Activated B cell treated with CpG ODN at 0.5 μM for 24 hours (primary cell): Measurements from ENCODE around the gene WDPCP. TPM values are rescaled to one million over a fixed set of nuclear protein-coding genes. Genes with fewer than 3 reads are reported as not detected.

ENCODE experiments used
- ATAC-seq: fragments of 200-7000 bp; cut with Tn5 transposase; one replicate; pipeline ENCODE4 v1.10.0; 2021; ENCODE audit warnings: low read depth, mild to moderate bottlenecking, moderate library complexity
- CTCF ChIA-PET: fragments of 350-600 bp; sonication (Branson Sonifier 250); formaldehyde crosslinking; loops from one replicate; lab custom pipeline; 2021; ENCODE audit warnings: antibody characterized with exemption; lab: Charles Lee
- POLR2A ChIA-PET: fragments of 350-600 bp; sonication (Branson Sonifier 250); formaldehyde crosslinking; loops from one replicate; lab custom pipeline; 2021; ENCODE audit warnings: antibody characterized with exemption; lab: Charles Lee
- DNase-seq: peaks from one replicate; pipeline ENCODE4 v3.0.0; 2022
- H3K27ac Mint-ChIP-seq: one replicate; pipeline ENCODE4 v1.8.0; 2020; ENCODE audit warnings: mixed read lengths
- H3K27me3 Mint-ChIP-seq: one replicate; pipeline ENCODE4 v1.8.0; 2021; ENCODE audit warnings: mixed read lengths
- H3K36me3 Mint-ChIP-seq: one replicate; pipeline ENCODE4 v1.8.0; 2021; ENCODE audit warnings: low read depth, mixed read lengths
- H3K4me1 Mint-ChIP-seq: one replicate; pipeline ENCODE4 v1.8.0; 2021; ENCODE audit warnings: mixed read lengths
- H3K4me3 Mint-ChIP-seq: one replicate; pipeline ENCODE4 v1.8.0; 2020; ENCODE audit warnings: mild to moderate bottlenecking, mixed read lengths
- H3K9me3 Mint-ChIP-seq: one replicate; pipeline ENCODE4 v1.8.0; 2020; ENCODE audit warnings: mixed read lengths
- intact Hi-C: fragments of 100-400 bp; cut with micrococcal nuclease; formaldehyde crosslinking; loops from one replicate; pipeline ENCODE4 v1.15.1; 2024
- total RNA-seq: library from RNA; stranded (reverse); gene quantifications from 2 replicates; pipeline ENCODE4 v1.2.3, GENCODE V29; 2022
- TF ChIP-seq, protein P1 (sequence below): fragments of 200-600 bp; IDR thresholded peaks from one replicate; pipeline ENCODE4 v1.8.0; 2022; ENCODE audit warnings: antibody characterized with exemption, mild to moderate bottlenecking

Gene WDPCP, protein sequence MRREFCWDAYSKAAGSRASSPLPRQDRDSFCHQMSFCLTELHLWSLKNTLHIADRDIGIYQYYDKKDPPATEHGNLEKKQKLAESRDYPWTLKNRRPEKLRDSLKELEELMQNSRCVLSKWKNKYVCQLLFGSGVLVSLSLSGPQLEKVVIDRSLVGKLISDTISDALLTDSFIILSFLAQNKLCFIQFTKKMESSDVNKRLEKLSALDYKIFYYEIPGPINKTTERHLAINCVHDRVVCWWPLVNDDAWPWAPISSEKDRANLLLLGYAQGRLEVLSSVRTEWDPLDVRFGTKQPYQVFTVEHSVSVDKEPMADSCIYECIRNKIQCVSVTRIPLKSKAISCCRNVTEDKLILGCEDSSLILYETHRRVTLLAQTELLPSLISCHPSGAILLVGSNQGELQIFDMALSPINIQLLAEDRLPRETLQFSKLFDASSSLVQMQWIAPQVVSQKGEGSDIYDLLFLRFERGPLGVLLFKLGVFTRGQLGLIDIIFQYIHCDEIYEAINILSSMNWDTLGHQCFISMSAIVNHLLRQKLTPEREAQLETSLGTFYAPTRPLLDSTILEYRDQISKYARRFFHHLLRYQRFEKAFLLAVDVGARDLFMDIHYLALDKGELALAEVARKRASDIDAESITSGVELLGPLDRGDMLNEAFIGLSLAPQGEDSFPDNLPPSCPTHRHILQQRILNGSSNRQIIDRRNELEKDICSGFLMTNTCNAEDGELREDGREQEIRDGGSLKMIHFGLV
- total RNA-seq: 10.0 and 12.9 TPM in 2 replicates

DNA sequence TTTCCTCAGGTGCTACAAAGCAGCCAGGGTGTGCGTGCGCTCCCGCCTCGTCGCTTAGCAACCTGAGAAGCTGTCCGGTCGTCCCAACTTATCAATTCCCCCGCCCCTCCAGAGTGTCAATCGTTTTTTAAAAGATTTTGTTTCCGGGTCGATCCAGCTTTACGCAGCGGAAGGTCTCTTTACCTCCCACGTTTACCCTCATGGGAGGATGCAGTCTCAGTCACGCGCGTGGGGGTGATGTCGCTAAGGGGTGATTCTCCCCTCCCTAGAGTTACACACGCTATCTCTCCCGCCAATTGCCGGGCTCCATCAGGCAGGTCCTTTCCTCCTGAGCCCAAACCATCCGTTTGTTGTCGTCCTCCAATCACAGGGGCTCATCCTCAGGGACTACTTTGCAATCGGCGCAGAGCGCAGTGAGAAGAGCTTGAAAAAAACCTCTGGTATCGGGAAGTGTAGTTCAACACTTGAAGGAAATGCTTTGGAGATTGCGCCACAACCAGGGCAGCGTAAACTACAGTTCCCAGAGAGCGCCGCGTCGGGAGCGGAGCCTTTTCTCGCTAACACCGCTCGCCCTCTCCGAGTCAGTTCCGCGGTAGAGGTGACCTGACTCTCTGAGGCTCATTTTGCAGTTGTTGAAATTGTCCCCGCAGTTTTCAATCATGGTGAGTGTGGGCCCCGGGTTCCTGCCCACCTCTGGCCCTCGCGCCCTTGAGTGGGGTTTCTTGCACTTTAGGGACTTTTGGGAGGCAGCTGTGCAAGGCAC, at the start of gene WDPCP, which contains the start of gene MDH1:
TSS of gene WDPCP (minus strand) at position 93 of the 763 bp plus-strand sequence. CDS start 206 bp downstream, outside the sequence.
TSS of gene MDH1 (plus strand) at position 579 of the 763 bp plus-strand sequence. CDS start at position 660, 81 bp downstream.
- TF ChIP-seq, protein P1, sequence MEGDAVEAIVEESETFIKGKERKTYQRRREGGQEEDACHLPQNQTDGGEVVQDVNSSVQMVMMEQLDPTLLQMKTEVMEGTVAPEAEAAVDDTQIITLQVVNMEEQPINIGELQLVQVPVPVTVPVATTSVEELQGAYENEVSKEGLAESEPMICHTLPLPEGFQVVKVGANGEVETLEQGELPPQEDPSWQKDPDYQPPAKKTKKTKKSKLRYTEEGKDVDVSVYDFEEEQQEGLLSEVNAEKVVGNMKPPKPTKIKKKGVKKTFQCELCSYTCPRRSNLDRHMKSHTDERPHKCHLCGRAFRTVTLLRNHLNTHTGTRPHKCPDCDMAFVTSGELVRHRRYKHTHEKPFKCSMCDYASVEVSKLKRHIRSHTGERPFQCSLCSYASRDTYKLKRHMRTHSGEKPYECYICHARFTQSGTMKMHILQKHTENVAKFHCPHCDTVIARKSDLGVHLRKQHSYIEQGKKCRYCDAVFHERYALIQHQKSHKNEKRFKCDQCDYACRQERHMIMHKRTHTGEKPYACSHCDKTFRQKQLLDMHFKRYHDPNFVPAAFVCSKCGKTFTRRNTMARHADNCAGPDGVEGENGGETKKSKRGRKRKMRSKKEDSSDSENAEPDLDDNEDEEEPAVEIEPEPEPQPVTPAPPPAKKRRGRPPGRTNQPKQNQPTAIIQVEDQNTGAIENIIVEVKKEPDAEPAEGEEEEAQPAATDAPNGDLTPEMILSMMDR: no peak
- POLR2A ChIA-PET: interaction anchor here (0.8 to 2.3 kb wide), 10 partner anchors 8 to 1846 kb away, joined by 3 to 39 read pairs (median 6); partner anchors contain the start of genes ACTR2, EHBP1, RAB1A and UGP2
- peaks cover 47% of the 10 kb centered on the region for H3K4me1 Mint-ChIP-seq

GRCh38 chr2:63632382-63632781, 44.1 kb upstream of the WDPCP start:
- H3K27me3 Mint-ChIP-seq: peaks cover 2% of the 10 kb centered on the region
- ChIA-PET POLR2A (no interaction called here), CTCF (no interaction called here)
- DNase-seq (no peak), ATAC-seq (no peak)
- H3K4me3 Mint-ChIP-seq: no peak overlapping the region
- no peaks in the 10 kb centered on the region for H3K36me3 Mint-ChIP-seq
- intact Hi-C loops: no loop called here
- TF ChIP-seq, protein P1: no peak
- H3K27ac Mint-ChIP-seq: no peak overlapping the region
- no peaks in the 10 kb centered on the region for H3K4me1 Mint-ChIP-seq
- peaks cover 22% of the 10 kb centered on the region for H3K9me3 Mint-ChIP-seq

More for the DNA sequence above, at the start of gene WDPCP, which contains the start of gene MDH1:
- intact Hi-C loops: loop anchor here (1.0 to 10.0 kb wide), 14 partner anchors 253 to 1844 kb away; partner anchors contain the start of genes ACTR2, AFTPH, B3GNT2 and CCT4
- CTCF ChIA-PET: interaction anchor here (0.6 kb wide), 1 partner anchor 272 kb away, joined by 4 read pairs; no protein-coding TSS in a partner anchor
- Mint-ChIP-seq H3K9me3 (no peaks in the 10 kb centered on the region), H3K27ac (peak within 1 kb of the TSS; percentile 97), H3K4me3 (peak within 1 kb of the TSS; percentile 97), H3K27me3 (no peaks in the 10 kb centered on the region), H3K36me3 (peaks cover 24% of the 10 kb centered on the region)
- ATAC-seq (peak; percentile 86), DNase-seq (peak; percentile 80)

GRCh38 chr2:63631501-63631900, 43.2 kb upstream of the WDPCP start:
- POLR2A ChIA-PET: no interaction called here
- Mint-ChIP-seq H3K9me3 (peaks cover 22% of the 10 kb centered on the region), H3K27me3 (peaks cover 6% of the 10 kb centered on the region)

GRCh38 chr2:63628403-63628942, 40.2 kb upstream of the WDPCP start:
- Mint-ChIP-seq H3K4me1 (peaks cover 2% of the 10 kb centered on the region), H3K4me3 (no peak overlapping the region), H3K27me3 (peaks cover 7% of the 10 kb centered on the region), H3K9me3 (peaks cover 18% of the 10 kb centered on the region), H3K36me3 (no peaks in the 10 kb centered on the region), H3K27ac (no peak overlapping the region)
- ATAC-seq (no peak), DNase-seq (no peak)
- ChIA-PET POLR2A (no interaction called here), CTCF (no interaction called here)
- intact Hi-C loops: no loop called here
- TF ChIP-seq, protein P1: no peak

More at GRCh38 chr2:63631501-63631900, 43.2 kb upstream of the WDPCP start:
- DNase-seq (no peak), ATAC-seq (no peak)
- TF ChIP-seq, protein P1: no peak
- intact Hi-C loops: no loop called here
- CTCF ChIA-PET: no interaction called here
- Mint-ChIP-seq H3K27ac (no peak overlapping the region), H3K36me3 (no peaks in the 10 kb centered on the region), H3K4me1 (no peaks in the 10 kb centered on the region), H3K4me3 (no peak overlapping the region)
